ENCODE data around the gene AVP. TPM values are rescaled to one million over a fixed set of nuclear protein-coding genes. Genes with fewer than 3 reads are reported as not detected.
"Not testable (repeated sequence)": the region's sequence is repeated elsewhere in the genome, so short reads cannot be mapped to it uniquely, and the experiment has no call there.

The AVP gene
- not detected for total RNA-seq

GRCh38 chr20:3084283-3084985 lies at the start of gene AVP:
Gene AVP (minus strand): TSS chr20:3084724. CDS start chr20:3084674, 50 bp downstream.
- DNase-seq: no peak

- DNase-seq: no peak
These were observed 49.6 kb upstream of the AVP start for GRCh38 chr20:3134151-3134550.

- DNase-seq: no peak
These were observed 48.6 kb upstream of the AVP start for GRCh38 chr20:3133155-3133554.

GRCh38 chr20:3130051-3130600 lies 45.6 kb upstream of the AVP start:
- no peak for DNase-seq

- no peak for DNase-seq
These were observed 44.6 kb upstream of the AVP start for GRCh38 chr20:3129094-3129493.

- DNase-seq: no peak
These were observed 43.9 kb upstream of the AVP start for GRCh38 chr20:3128275-3128984.

- DNase-seq: no peak
These were observed 42.0 kb upstream of the AVP start for GRCh38 chr20:3126527-3126859.

- DNase-seq: not testable (repeated sequence)
These were observed 41.4 kb upstream of the AVP start for GRCh38 chr20:3125776-3126526.

GRCh38 chr20:3124773-3125560 lies 40.4 kb upstream of the AVP start:
- DNase-seq: not testable (repeated sequence)

GRCh38 chr20:3124163-3124562 lies 39.6 kb upstream of the AVP start:
- DNase-seq: not testable (repeated sequence)

GRCh38 chr20:3123542-3123941 lies 39.0 kb upstream of the AVP start:
- DNase-seq: no peak

GRCh38 chr20:3121955-3122610 lies 37.6 kb upstream of the AVP start:
- DNase-seq: no peak

- DNase-seq: no peak
These were observed 36.9 kb upstream of the AVP start for GRCh38 chr20:3121271-3121911.

GRCh38 chr20:3119044-3119443 lies 34.5 kb upstream of the AVP start:
- no peak for DNase-seq

- DNase-seq: peak; percentile 33
These were observed 33.4 kb upstream of the AVP start for GRCh38 chr20:3117839-3118379.

GRCh38 chr20:3116341-3116740 lies 31.8 kb upstream of the AVP start:
- DNase-seq: no peak

GRCh38 chr20:3115190-3116107 lies 30.9 kb upstream of the AVP start:
- no peak for DNase-seq

- DNase-seq: no peak
These were observed 27.5 kb upstream of the AVP start for GRCh38 chr20:3111995-3112394.

GRCh38 chr20:3111507-3111906 lies 27.0 kb upstream of the AVP start:
- no peak for DNase-seq
